Measurements from ENCODE around the gene MAN2B2. TPM values are rescaled to one million over a fixed set of nuclear protein-coding genes. Genes with fewer than 3 reads are reported as not detected.

The MAN2B2 gene
- total RNA-seq, 1 experiment from 2014 or later = 34.4 TPM

- BruUV-seq (replicated peaks) = no TSS peak
- CTCF ChIA-PET = no interaction called here
- H3K36me3 ChIP-seq (ENCODE audit: control insufficient read depth, insufficient read depth, low read length) = no peaks in the 10 kb centered on the region
- in situ Hi-C loops (cut with HindIII; ENCODE audit: low pct_unique_long_range_greater_than_20kb, low sequenced_read_pairs) = no loop called here
- ATAC-seq (no peak), DNase-seq (ENCODE audit: low read depth, low spot score) (no peak)
- TF ChIP-seq SIN3A (IDR thresholded peaks at IDR 0.05; ENCODE audit: borderline replicate concordance, insufficient read depth, low read depth, low read length) (no peak), POLR2AphosphoS5 (IDR thresholded peaks at IDR 0.05; ENCODE audit: low read depth, low read length) (no peak), CTCF (IDR thresholded peaks at IDR 0.05) (no peak), TCF7L2 (IDR thresholded peaks at IDR 0.05; ENCODE audit: low read depth, low read length) (no peak)
- TF ChIP-seq, protein P1, sequence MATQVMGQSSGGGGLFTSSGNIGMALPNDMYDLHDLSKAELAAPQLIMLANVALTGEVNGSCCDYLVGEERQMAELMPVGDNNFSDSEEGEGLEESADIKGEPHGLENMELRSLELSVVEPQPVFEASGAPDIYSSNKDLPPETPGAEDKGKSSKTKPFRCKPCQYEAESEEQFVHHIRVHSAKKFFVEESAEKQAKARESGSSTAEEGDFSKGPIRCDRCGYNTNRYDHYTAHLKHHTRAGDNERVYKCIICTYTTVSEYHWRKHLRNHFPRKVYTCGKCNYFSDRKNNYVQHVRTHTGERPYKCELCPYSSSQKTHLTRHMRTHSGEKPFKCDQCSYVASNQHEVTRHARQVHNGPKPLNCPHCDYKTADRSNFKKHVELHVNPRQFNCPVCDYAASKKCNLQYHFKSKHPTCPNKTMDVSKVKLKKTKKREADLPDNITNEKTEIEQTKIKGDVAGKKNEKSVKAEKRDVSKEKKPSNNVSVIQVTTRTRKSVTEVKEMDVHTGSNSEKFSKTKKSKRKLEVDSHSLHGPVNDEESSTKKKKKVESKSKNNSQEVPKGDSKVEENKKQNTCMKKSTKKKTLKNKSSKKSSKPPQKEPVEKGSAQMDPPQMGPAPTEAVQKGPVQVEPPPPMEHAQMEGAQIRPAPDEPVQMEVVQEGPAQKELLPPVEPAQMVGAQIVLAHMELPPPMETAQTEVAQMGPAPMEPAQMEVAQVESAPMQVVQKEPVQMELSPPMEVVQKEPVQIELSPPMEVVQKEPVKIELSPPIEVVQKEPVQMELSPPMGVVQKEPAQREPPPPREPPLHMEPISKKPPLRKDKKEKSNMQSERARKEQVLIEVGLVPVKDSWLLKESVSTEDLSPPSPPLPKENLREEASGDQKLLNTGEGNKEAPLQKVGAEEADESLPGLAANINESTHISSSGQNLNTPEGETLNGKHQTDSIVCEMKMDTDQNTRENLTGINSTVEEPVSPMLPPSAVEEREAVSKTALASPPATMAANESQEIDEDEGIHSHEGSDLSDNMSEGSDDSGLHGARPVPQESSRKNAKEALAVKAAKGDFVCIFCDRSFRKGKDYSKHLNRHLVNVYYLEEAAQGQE (IDR thresholded peaks at IDR 0.05; ENCODE audit: insufficient read depth in 1 of 2, low read depth in 2 of 2, low read length in 1 of 2) = no peak
- no peaks in the 10 kb centered on the region for H3K9me3 ChIP-seq (ENCODE audit: control insufficient read depth, insufficient read depth, low read depth, low read length)
- intact Hi-C loops (cut with micrococcal nuclease; ENCODE audit: unreplicated experiment) = no loop called here
- POLR2A ChIA-PET = no interaction called here
- H3K4me3 ChIP-seq (ENCODE audit: low read depth in 2 of 2, low read length in 2 of 2) = no peak overlapping the region
- H3K27me3 ChIP-seq (ENCODE audit: control insufficient read depth, insufficient read depth, low read length) = no peaks in the 10 kb centered on the region
- no peaks in the 10 kb centered on the region for H3K4me1 ChIP-seq (ENCODE audit: control insufficient read depth, insufficient read depth, low read length)
- H3K27ac ChIP-seq (ENCODE audit: low read length) = no peak overlapping the region
These were observed 44.1 kb downstream of the MAN2B2 start for GRCh38 chr4:6619116-6619465.

- peak; percentile 43; the same call in 1 of the 2 replicates for ATAC-seq
- Histone ChIP-seq H3K27ac (ENCODE audit: low read length) (no peak overlapping the region), H3K36me3 (ENCODE audit: control insufficient read depth, insufficient read depth, low read length) (no peaks in the 10 kb centered on the region), H3K27me3 (ENCODE audit: control insufficient read depth, insufficient read depth, low read length) (no peaks in the 10 kb centered on the region), H3K4me3 (ENCODE audit: low read depth in 2 of 2, low read length in 2 of 2) (no peak overlapping the region), H3K9me3 (ENCODE audit: control insufficient read depth, insufficient read depth, low read depth, low read length) (no peaks in the 10 kb centered on the region), H3K4me1 (ENCODE audit: control insufficient read depth, insufficient read depth, low read length) (no peaks in the 10 kb centered on the region)
- in situ Hi-C loops (cut with HindIII; ENCODE audit: low pct_unique_long_range_greater_than_20kb, low sequenced_read_pairs) = no loop called here
- intact Hi-C loops (cut with micrococcal nuclease; ENCODE audit: unreplicated experiment) = no loop called here
- ChIA-PET POLR2A (no interaction called here), CTCF (no interaction called here)
- no TSS peak for BruUV-seq (replicated peaks)
- DNase-seq (ENCODE audit: low read depth, low spot score) = no peak
- TF ChIP-seq TCF7L2 (IDR thresholded peaks at IDR 0.05; ENCODE audit: low read depth, low read length) = no peak
- TF ChIP-seq, protein P1 (IDR thresholded peaks at IDR 0.05; ENCODE audit: insufficient read depth in 1 of 2, low read depth in 2 of 2, low read length in 1 of 2) = no peak
- no peak for TF ChIP-seq CTCF (IDR thresholded peaks at IDR 0.05)
- no peak for TF ChIP-seq POLR2AphosphoS5 (IDR thresholded peaks at IDR 0.05; ENCODE audit: low read depth, low read length)
- no peak for TF ChIP-seq SIN3A (IDR thresholded peaks at IDR 0.05; ENCODE audit: borderline replicate concordance, insufficient read depth, low read depth, low read length)
These were observed 44.7 kb downstream of the MAN2B2 start for GRCh38 chr4:6619466-6620255.

Measured in Panc1 (cell line).